OCI-LY1 (cell line): ENCODE measurements around the gene RPL18.
A peak's percentile ranks its signal among the peaks of the same experiment; 100 is the strongest.

ENCODE experiments used
- H2AFZ ChIP-seq: fragments of 200-600 bp; sonication (generic), shearing (Covaris generic); 2 replicates; pipeline ENCODE4 v1.6.0; 2014; ENCODE audit warnings: antibody characterized with exemption, mild to moderate bottlenecking, low read length
- H3F3A ChIP-seq: fragments of 200-600 bp; sonication (generic), shearing (Covaris generic); 2 replicates; pipeline ENCODE4 v1.6.0; 2014; ENCODE audit warnings: mild to moderate bottlenecking, antibody characterized with exemption, low read length, moderate library complexity; ENCODE audit not compliant: insufficient read depth
- H3K27ac ChIP-seq: fragments of 200-600 bp; sonication (generic); 2 replicates; pipeline ENCODE4 v1.5.1; 2014; ENCODE audit warnings: low read length, mixed run types, mild to moderate bottlenecking, low read depth; ENCODE audit not compliant: poor library complexity, severe bottlenecking
- H3K27me3 ChIP-seq: fragments of 200-600 bp; sonication (generic); 2 replicates; pipeline ENCODE4 v1.6.0; 2014; ENCODE audit warnings: antibody characterized with exemption, mild to moderate bottlenecking, low read length, moderate library complexity; ENCODE audit not compliant: insufficient read depth
- H3K36me3 ChIP-seq: fragments of 200-600 bp; sonication (generic); 2 replicates; pipeline ENCODE4 v1.6.1; 2014; ENCODE audit warnings: mild to moderate bottlenecking, antibody characterized with exemption, low read length, moderate library complexity, mixed read lengths; ENCODE audit not compliant: insufficient read depth
- H3K4me1 ChIP-seq: fragments of 200-600 bp; sonication (generic); 2 replicates; pipeline ENCODE4 v1.5.1; 2014; ENCODE audit warnings: mild to moderate bottlenecking, low read length, moderate library complexity; ENCODE audit not compliant: insufficient read depth, severe bottlenecking
- H3K4me2 ChIP-seq: fragments of 200-600 bp; sonication (generic), shearing (Covaris generic); 2 replicates; pipeline ENCODE4 v1.6.1; 2014; ENCODE audit warnings: low read length
- H3K4me3 ChIP-seq: fragments of 200-600 bp; sonication (generic); 2 replicates; pipeline ENCODE4 v1.5.1; 2014; ENCODE audit warnings: low read length, low read depth, mild to moderate bottlenecking, mixed read lengths; ENCODE audit not compliant: poor library complexity, severe bottlenecking
- H3K79me2 ChIP-seq: fragments of 200-600 bp; shearing (Covaris generic); 2 replicates; pipeline ENCODE4 v1.6.1; 2016; ENCODE audit warnings: mixed run types, low read length, mixed read lengths; ENCODE audit not compliant: insufficient read depth
- H3K9ac ChIP-seq: fragments of 200-600 bp; sonication (generic), shearing (Covaris generic); 2 replicates; pipeline ENCODE4 v1.6.1; 2014; ENCODE audit warnings: mild to moderate bottlenecking, low read length, mixed read lengths
- H3K9me2 ChIP-seq: fragments of 200-600 bp; sonication (generic), shearing (Covaris generic); 2 replicates; pipeline ENCODE4 v1.6.1; 2014; ENCODE audit warnings: low read depth, mild to moderate bottlenecking, low read length, mixed read lengths
- H3K9me3 ChIP-seq: fragments of 200-600 bp; shearing (Covaris generic); 2 replicates; pipeline ENCODE4 v1.6.1; 2014; ENCODE audit warnings: low read length, mixed read lengths
- H4K20me1 ChIP-seq: fragments of 200-600 bp; sonication (generic), shearing (Covaris generic); 2 replicates; pipeline ENCODE4 v1.6.0; 2016; ENCODE audit warnings: mild to moderate bottlenecking, low read length; ENCODE audit not compliant: insufficient read depth
- CTCF ChIP-seq: fragments of 200-600 bp; sonication (generic), shearing (Covaris generic); IDR thresholded peaks from 2 replicates; pipeline ENCODE4 v1.5.1; 2017; ENCODE audit warnings: mild to moderate bottlenecking, antibody characterized with exemption, low read length, moderate library complexity, mixed read lengths
- EZH2 ChIP-seq: fragments of 200-600 bp; sonication (generic), shearing (Covaris generic); IDR thresholded peaks from 2 replicates; pipeline ENCODE4 v1.8.0; 2017; ENCODE audit warnings: borderline replicate concordance, mixed run types, mild to moderate bottlenecking, antibody characterized with exemption, low read length, moderate library complexity, mixed read lengths

The RPL18 gene

GRCh38 chr19:48646722-48647216 lies 27.8 kb upstream of the RPL18 start:
- no peak overlapping the region for H2AFZ ChIP-seq
- H3F3A ChIP-seq: no peaks in the 10 kb centered on the region
- H3K4me1 ChIP-seq: peaks cover 29% of the 10 kb centered on the region
- no peaks in the 10 kb centered on the region for H4K20me1 ChIP-seq
- no peaks in the 10 kb centered on the region for H3K9me2 ChIP-seq
- H3K27ac ChIP-seq: no peak overlapping the region
- TF ChIP-seq CTCF (no peak), EZH2 (no peak)
- H3K9me3 ChIP-seq: no peaks in the 10 kb centered on the region
- no peaks in the 10 kb centered on the region for H3K36me3 ChIP-seq
- no peaks in the 10 kb centered on the region for H3K79me2 ChIP-seq
- no peaks in the 10 kb centered on the region for H3K27me3 ChIP-seq
- H3K9ac ChIP-seq: no peak overlapping the region; the same call in 1 of the 2 replicates
- H3K4me3 ChIP-seq: peak overlapping the region; percentile 41
- H3K4me2 ChIP-seq: peak overlapping the region; percentile 75

- H3K4me1 ChIP-seq: peaks cover 29% of the 10 kb centered on the region
- no peaks in the 10 kb centered on the region for H4K20me1 ChIP-seq
- H3K9ac ChIP-seq: peak within 1 kb of the TSS; percentile 39; the same call in 1 of the 2 replicates
- peak within 1 kb of the TSS; percentile 41 for H3K4me3 ChIP-seq
- H3K9me3 ChIP-seq: no peaks in the 10 kb centered on the region
- H3K4me2 ChIP-seq: peak within 1 kb of the TSS; percentile 75
- H2AFZ ChIP-seq: no peak within 1 kb of the TSS
- no peaks in the 10 kb centered on the region for H3K36me3 ChIP-seq
- H3K27me3 ChIP-seq: no peaks in the 10 kb centered on the region
- H3K27ac ChIP-seq: no peak within 1 kb of the TSS
- TF ChIP-seq CTCF: peak; percentile 87
- TF ChIP-seq EZH2: no peak
- no peaks in the 10 kb centered on the region for H3F3A ChIP-seq
- H3K9me2 ChIP-seq: no peaks in the 10 kb centered on the region
- no peaks in the 10 kb centered on the region for H3K79me2 ChIP-seq
These were observed 27.2 kb upstream of the RPL18 start, which contains the start of gene CA11 for GRCh38 chr19:48646001-48646721. CA11 (minus strand) TSS chr19:48646187; CDS start chr19:48645632, 555 bp downstream.

- H3K9ac ChIP-seq: no peak overlapping the region; the same call in 1 of the 2 replicates
- peak overlapping the region; percentile 75; the same call in 1 of the 2 replicates for H3K4me2 ChIP-seq
- H3K27ac ChIP-seq: no peak overlapping the region
- H3K4me1 ChIP-seq: peaks cover 29% of the 10 kb centered on the region
- H3K9me3 ChIP-seq: no peaks in the 10 kb centered on the region
- no peaks in the 10 kb centered on the region for H3K79me2 ChIP-seq
- no peak for TF ChIP-seq CTCF
- TF ChIP-seq EZH2: no peak
- no peaks in the 10 kb centered on the region for H3K9me2 ChIP-seq
- H3F3A ChIP-seq: no peaks in the 10 kb centered on the region
- no peaks in the 10 kb centered on the region for H3K27me3 ChIP-seq
- H2AFZ ChIP-seq: no peak overlapping the region
- H4K20me1 ChIP-seq: no peaks in the 10 kb centered on the region
- H3K4me3 ChIP-seq: peak overlapping the region; percentile 41
- H3K36me3 ChIP-seq: no peaks in the 10 kb centered on the region
These were observed 26.6 kb upstream of the RPL18 start for GRCh38 chr19:48645620-48646000.
